Endothelial cell of umbilical vein (primary cell): ENCODE data around the gene MEI1.

ENCODE experiments used
- EZH2 ChIP-seq: IDR thresholded peaks from 2 replicates; pipeline ENCODE4 v1.6.1; 2012; ENCODE audit warnings: borderline replicate concordance, low read depth, mild to moderate bottlenecking, moderate library complexity, low read length, inconsistent platforms; ENCODE audit not compliant: severe bottlenecking
- FOS ChIP-seq: IDR thresholded peaks from 2 replicates; pipeline ENCODE4 v1.6.1; 2011; ENCODE audit warnings: mild to moderate bottlenecking, low read length, moderate library complexity, borderline replicate concordance; ENCODE audit not compliant: insufficient read depth
- MYC ChIP-seq: IDR thresholded peaks from one replicate; pipeline ENCODE4 v1.6.1; 2011; ENCODE audit warnings: mild to moderate bottlenecking, low read depth, low read length
- POLR2A ChIP-seq: IDR thresholded peaks from 2 replicates; pipeline ENCODE4 v1.6.1; 2012; ENCODE audit warnings: low read depth, mild to moderate bottlenecking, control low read depth, low read length
- POLR2AphosphoS5 ChIP-seq: IDR thresholded peaks from 2 replicates; pipeline ENCODE4 v1.6.1; 2012; ENCODE audit warnings: low read depth, mild to moderate bottlenecking, control low read depth, low read length, moderate library complexity; ENCODE audit not compliant: insufficient read depth
- TF ChIP-seq, protein P1 (sequence below), 2 donors: IDR thresholded peaks; 1 replicate in 1 of 2; 2 replicates in 1 of 2; pipeline ENCODE4 v1.5.1; 2011; ENCODE audit warnings: low read length in 2 of 2, mild to moderate bottlenecking in 2 of 2, moderate library complexity in 2 of 2, control low read depth in 1 of 2, inconsistent platforms in 1 of 2, low read depth in 1 of 2; ENCODE audit not compliant: insufficient read depth in 1 of 2; ENCODE audit errors: extremely low read depth in 1 of 2
- TF ChIP-seq, protein P2 (sequence below): IDR thresholded peaks from 2 replicates; pipeline ENCODE4 v1.6.1; 2011; ENCODE audit not compliant: insufficient read depth, insufficient read length

DNA sequence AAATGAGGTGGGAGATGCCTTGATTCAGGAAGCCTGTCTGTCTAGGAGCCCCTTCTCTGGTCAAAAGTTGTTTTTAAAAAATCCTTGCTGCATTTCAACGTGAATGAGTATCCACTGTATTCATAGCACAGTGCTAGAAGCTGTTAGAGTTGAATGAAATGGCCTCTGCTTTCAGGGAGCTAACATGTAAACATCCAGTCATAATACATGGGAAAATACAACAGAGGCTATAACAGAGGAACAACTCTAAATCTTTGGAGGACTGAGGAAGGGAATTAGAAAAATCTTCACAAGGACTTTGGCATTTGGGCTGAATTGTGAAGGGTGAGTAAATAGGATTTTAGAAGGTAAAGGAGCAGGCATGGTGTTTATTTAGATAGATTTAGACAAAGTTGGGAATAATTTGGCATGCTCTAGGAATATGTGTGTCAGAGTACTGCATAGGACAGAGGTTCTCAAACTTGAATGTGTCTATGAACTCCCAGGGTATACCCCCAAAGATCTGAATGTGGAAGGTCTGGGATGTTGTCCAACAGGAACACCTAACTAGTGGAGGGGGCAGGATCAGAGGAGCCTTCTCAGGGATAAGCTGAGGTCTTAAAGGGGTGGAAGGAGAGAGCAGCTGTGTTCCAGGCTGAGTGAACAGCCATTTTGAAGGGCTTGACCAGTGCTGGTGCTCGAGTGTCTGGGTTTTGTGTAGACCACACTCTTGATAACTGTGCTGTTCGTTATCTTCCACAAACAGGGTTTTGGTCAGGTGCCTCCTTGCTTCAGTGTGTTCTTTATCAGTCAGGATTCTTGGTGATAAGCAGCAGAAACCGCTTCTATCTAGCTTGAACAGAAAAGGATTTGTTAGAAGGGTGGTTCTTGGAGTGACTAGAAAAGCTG lies 146.3 kb downstream of the MEI1 start:
- TF ChIP-seq, protein P1, sequence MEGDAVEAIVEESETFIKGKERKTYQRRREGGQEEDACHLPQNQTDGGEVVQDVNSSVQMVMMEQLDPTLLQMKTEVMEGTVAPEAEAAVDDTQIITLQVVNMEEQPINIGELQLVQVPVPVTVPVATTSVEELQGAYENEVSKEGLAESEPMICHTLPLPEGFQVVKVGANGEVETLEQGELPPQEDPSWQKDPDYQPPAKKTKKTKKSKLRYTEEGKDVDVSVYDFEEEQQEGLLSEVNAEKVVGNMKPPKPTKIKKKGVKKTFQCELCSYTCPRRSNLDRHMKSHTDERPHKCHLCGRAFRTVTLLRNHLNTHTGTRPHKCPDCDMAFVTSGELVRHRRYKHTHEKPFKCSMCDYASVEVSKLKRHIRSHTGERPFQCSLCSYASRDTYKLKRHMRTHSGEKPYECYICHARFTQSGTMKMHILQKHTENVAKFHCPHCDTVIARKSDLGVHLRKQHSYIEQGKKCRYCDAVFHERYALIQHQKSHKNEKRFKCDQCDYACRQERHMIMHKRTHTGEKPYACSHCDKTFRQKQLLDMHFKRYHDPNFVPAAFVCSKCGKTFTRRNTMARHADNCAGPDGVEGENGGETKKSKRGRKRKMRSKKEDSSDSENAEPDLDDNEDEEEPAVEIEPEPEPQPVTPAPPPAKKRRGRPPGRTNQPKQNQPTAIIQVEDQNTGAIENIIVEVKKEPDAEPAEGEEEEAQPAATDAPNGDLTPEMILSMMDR (IDR thresholded peaks at IDR 0.05; ENCODE audit: extremely low read depth in 1 of 2, insufficient read depth in 1 of 2, low read depth in 1 of 2, low read length in 2 of 2), result no peak
- TF ChIP-seq POLR2AphosphoS5, result no peak
- TF ChIP-seq, protein P2, sequence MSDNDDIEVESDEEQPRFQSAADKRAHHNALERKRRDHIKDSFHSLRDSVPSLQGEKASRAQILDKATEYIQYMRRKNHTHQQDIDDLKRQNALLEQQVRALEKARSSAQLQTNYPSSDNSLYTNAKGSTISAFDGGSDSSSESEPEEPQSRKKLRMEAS, result no peak
- TF ChIP-seq POLR2A, result no peak
- TF ChIP-seq EZH2, result no peak
- no peak for TF ChIP-seq FOS
- TF ChIP-seq MYC, result no peak
